NCI-H1436 (cell line): ENCODE results near the gene SPATA6.
"Not testable (repeated sequence)": the region's sequence is repeated elsewhere in the genome, so short reads cannot be mapped to it uniquely, and the experiment has no call there.

ENCODE experiments used
- DNase-seq: peaks from one replicate; lab custom pipeline; 2025; lab: John Stamatoyannopoulos, UW

Gene SPATA6

GRCh38 chr1:48344373-48344772 lies 127.6 kb downstream of the SPATA6 start:
- DNase-seq = no peak

GRCh38 chr1:48341221-48341620 lies 130.8 kb downstream of the SPATA6 start:
- no peak for DNase-seq

DNA sequence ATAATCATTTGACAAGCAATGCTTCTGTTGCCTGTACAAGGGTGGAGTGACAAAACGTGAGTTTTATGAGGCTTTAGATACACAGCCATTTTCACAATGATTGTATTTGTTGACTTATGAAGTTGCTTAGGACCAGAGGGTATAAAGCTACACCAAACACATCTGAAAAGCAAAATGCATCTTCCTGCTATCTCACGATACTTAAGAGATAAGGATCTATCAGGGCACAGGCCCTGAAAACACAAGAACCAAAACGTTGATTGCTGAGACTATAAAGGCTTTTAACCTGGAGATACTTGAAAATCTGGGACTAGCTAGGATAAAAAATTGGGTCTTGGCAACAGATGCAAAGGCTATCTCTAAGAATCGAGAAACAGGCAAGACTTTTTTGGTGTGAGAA lies 133.7 kb downstream of the SPATA6 start:
- no peak for DNase-seq

- DNase-seq = no peak
Measured at GRCh38 chr1:48333316-48333715, 138.7 kb downstream of the SPATA6 start.

DNA sequence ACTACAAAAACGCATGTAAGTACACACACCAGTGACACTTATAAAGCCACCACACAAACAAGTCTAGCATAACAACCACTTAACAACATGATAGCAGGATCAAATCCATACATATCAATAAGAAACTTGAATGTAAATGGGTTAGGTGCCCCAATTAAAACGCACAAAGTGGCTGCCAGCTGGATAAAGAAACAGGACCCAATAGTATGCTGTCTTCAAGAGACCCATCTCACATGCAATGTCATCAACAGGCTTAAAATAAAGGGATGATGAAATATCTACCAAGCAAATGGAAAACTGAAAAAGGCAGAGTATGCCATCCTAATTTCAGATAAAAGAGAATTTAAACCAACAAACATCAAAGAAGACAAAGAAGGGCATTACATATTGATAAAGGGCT lies 139.9 kb downstream of the SPATA6 start:
- no peak for DNase-seq

DNA sequence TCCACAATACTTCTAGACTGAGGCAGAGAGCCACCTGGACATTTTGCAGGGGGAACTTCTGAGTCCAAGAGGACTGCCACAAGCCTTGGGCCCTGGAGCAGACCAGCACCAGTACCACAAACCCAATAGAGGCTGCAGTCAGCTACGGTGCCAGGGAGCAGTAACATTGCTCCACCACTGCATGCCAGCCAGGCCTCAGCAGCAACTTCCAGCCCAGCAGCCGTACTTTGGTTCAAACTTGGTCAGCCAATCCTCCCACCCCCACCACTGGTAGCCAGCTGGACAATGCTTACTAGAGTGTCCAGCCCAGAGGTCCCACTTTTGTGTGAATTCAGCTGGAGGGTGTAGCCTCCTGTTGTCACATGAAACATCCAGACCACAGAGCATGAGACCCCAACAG lies 142.1 kb downstream of the SPATA6 start:
- DNase-seq = no peak

- DNase-seq = no peak
Measured at GRCh38 chr1:48329486-48329885, 142.5 kb downstream of the SPATA6 start.

DNA sequence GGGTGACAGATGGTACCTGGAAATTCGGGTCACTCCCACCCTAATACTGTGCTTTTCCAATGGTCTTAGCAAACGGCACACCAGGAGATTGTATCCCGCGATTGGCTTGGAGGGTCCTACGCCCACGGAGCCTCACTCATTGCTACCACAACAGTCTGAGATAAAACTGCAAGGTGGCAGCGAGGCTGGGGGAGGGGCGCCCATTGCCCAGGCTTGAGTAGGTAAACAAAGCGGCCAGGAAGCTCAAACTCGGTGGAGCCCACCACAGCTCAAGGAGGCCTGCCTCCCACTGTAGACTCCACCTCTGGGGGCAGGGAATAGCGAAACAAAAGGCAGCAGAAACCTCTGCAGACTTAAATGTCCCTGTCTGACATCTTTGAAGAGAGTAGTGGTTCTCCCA lies 160.2 kb downstream of the SPATA6 start:
- not testable (repeated sequence) for DNase-seq

- DNase-seq = no peak
Measured at GRCh38 chr1:48309564-48310082, 162.4 kb downstream of the SPATA6 start.

GRCh38 chr1:48302652-48303051 lies 169.4 kb downstream of the SPATA6 start:
- DNase-seq = no peak

DNA sequence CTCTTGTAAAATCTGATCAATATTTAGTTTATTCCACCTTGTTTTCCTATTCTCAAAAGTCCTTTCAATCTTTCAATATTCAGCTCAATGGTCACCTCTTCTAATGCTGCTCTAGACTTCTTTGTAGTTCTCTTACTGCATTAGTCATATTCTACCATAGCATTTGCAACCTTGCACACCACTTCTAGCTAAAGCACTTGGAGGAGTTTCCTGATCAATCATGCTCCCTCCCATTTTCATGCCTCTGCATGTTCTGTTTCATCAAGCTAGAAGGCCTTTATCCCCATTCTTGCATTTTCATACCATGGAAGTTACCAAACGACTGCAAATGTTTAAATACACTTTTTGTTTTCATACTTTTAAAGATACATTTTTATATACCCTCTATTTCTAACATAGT lies 177.3 kb downstream of the SPATA6 start:
- DNase-seq = no peak

DNA sequence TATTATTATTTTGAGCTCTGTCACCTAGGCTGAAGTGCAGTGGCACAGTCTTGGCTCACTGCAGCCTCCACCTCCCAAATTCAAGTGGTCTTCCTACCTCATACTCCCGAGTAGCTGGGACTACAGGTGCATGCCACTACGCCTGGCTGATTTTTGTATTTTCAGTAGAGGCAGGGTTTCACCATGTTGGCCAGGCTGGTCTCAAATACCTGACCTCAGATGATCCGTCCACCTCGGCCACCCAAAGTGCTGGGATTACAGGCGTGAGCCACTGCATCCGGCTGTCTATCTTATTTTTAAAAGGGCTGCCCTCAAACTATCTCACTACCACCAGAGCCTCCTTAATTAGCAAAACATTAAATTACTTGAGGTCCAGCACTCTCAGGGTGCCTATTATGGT lies 177.9 kb downstream of the SPATA6 start:
- DNase-seq = not testable (repeated sequence)

DNA sequence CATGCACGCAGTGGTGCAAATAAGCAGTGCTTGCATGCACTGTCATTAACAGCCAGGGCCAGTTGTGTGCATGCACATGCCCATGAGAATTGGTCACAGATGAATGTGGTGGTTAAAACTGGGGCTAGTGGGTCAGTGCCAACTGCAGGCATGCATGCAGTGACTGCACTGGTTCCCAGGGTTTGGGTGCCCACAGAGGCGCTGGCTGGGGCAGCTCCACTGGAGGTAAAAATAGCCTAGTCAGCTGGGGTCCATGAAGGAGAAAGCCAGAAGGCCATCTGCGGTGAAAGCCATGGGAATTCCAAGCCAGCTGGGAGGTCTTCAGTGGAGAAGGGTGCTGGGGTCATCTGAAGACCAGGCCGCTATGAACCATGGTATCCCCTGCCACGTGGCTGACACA lies 179.3 kb downstream of the SPATA6 start:
- DNase-seq = no peak

GRCh38 chr1:48291421-48291820 lies 180.6 kb downstream of the SPATA6 start:
- no peak for DNase-seq

DNA sequence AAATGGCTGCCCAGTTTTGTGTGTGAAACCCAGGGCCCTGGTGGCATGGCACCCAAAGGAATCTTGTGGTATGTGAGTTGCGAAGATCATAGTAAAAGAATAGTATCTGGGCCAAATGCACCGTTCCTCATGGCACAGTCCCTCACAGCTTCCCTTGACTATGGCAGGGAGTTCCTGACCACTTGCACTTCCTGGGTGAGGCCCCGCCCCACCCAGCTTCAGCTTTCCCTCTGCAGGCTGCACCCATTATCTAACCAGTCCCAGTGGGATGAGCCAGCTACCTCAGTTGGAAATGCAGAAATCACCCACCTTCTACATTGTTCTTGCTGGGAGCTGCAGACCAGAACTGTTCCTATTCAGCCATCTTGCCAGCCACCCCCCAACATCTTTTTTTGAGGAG lies 186.5 kb downstream of the SPATA6 start:
- DNase-seq = no peak

DNA sequence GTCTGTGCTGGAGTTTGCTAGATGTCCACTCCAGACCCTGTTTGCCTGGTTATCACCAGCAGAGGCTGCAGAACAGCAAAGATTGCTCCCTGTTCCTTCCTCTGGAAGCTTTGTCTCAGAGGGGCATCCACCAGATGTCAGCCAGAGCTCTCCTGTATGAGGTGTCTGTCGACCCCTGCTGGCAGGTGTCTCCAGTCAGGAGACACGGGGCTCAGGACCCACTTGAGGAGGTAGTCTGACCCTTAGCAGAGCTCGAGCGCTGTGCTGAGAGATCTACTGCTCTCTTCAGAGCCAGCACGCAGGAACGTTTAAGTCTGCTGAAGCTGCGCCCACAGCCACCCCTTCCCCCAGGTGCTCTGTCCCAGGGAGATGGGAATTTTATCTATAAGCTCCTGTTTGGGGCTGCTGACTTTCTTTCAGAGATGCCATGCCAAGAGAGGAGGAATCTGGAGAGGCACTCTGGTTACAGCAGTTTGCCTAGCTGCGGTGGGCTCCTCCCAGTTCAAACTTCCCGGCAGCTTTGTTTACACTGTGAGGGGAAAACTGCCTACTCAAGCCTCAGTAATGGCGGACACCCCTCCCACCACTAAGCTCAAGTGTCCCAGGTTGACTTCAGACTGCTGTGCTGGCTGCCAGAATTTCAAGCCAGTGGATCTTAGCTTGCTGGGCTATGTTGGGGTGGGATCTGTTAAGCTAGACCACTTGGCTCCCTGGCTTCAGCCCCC lies 187.1 kb downstream of the SPATA6 start:
- not testable (repeated sequence) for DNase-seq

DNA sequence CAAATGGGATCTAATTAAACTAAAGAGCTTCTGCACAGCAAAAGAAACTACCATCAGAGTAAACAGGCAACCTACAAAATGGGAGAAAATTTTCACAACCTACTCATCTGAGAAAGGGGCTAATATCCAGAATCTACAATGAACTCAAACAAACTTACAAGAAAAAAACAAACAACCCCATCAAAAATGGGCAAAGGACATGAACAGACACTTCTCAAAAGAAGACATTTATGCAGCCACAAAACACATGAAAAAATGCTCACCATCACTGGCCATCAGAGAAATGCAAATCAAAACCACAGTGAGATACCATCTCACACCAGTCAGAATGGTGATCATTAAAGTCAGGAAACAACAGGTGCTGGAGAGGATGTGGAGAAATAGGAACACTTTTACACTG lies 189.7 kb downstream of the SPATA6 start:
- not testable (repeated sequence) for DNase-seq

- not testable (repeated sequence) for DNase-seq
Measured at GRCh38 chr1:48277437-48277836, 194.6 kb downstream of the SPATA6 start.

- DNase-seq = no peak
Measured at GRCh38 chr1:48266576-48266975, 205.4 kb downstream of the SPATA6 start.

DNA sequence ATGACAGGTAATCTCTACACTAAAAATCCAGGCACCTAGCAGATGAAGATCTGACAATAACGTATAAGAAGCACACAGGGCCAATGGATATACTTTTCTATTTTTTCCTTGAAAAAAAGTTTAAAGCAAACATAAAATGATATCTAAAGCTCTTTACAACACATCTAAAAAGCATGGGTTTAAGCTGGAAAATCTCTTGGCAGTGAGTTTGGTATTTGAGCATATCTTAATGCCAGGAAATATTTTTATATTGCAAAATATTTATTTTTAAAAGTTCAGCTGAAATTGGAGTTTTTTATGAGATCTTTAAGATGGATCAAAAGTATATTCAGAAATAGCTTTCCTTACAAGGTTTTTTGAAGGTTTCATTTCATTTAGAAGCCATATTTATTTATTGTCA lies 209.0 kb downstream of the SPATA6 start:
- no peak for DNase-seq

GRCh38 chr1:48261881-48262400 lies 210.1 kb downstream of the SPATA6 start:
- no peak for DNase-seq

DNA sequence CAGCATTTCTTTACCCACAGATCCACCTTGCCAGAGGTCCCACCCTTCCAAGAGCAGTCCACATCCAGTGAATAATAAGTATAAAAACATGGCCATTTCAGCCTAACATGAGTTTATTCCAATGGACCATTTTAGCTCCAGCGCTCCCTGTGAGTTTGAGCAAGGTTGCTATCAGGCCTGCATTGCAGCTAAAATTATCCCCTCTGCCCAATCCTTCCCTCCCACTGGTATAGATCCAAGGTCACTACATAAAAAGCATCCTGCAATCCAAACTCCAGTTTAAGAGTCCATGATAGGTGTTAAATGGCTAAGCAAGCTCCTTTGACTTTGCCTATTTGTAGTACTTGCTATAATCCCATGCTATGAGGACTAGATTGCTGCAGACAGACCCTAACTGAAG lies 213.9 kb downstream of the SPATA6 start:
- DNase-seq = no peak

DNA sequence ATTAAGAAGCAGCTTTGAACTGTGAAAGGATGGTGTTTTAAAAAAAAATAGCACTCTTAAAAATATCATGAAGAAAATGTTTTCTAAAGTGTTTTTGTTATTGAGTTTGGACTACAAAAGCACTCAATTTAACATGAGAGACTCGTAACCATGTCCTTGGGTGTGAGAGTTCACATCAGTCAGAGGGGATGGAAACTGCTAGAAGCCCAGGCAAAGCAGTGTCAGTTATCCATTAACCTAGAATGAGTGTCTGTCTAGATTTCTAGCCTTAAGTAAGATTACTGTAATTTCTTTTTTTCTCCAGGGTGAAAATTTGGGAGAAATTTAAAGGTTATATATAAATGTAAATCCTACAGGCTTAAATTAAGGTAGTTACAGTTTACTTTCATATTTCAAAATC lies 217.8 kb downstream of the SPATA6 start:
- no peak for DNase-seq

- DNase-seq = no peak
Measured at GRCh38 chr1:48251821-48252220, 220.2 kb downstream of the SPATA6 start.
